ENCODE results near the gene NEDD9. TPM values are rescaled to one million over a fixed set of nuclear protein-coding genes. Genes with fewer than 3 reads are reported as not detected.

Gene NEDD9
- polyA plus RNA-seq, 1 of the 3 experiments (the other 2 are of a cell fraction), result 7.4 TPM

GRCh38 chr6:11270030-11271027 is 37.9 kb upstream of the NEDD9 start:
- H2AFZ ChIP-seq (ENCODE audit: low read depth), result no peak overlapping the region
- no peaks in the 10 kb centered on the region for H3K79me2 ChIP-seq (ENCODE audit: insufficient read depth)
- no peaks in the 10 kb centered on the region for H3K9me2 ChIP-seq
- H4K20me1 ChIP-seq (ENCODE audit: insufficient read depth), result no peaks in the 10 kb centered on the region
- H3K9ac ChIP-seq, result no peak overlapping the region
- DNase-seq, result peak; percentile 73
- H3F3A ChIP-seq (replicated peaks; ENCODE audit: insufficient read depth), result no peaks in the 10 kb centered on the region
- H3K27me3 ChIP-seq (ENCODE audit: insufficient read depth), result no peaks in the 10 kb centered on the region
- peak overlapping the region in 1 of 2 experiments; percentile 98; a peak in 2 of 4 replicates for H3K27ac ChIP-seq (ENCODE audit: low read depth in 2 of 2, low read length in 1 of 2)
- H3K36me3 ChIP-seq (replicated peaks in 1 of 2; ENCODE audit: control insufficient read depth in 1 of 2, insufficient read depth in 2 of 2, low read length in 1 of 2), result no peaks in the 10 kb centered on the region
- H3K4me1 ChIP-seq (ENCODE audit: control insufficient read depth in 1 of 2, insufficient read depth in 2 of 2, low read depth in 1 of 2, low read length in 1 of 2), result peaks cover 0 to 34% of the 10 kb centered on the region in 2 experiments; a peak in 2 of 4 replicates
- H3K9me3 ChIP-seq, result no peaks in the 10 kb centered on the region
- WGBS (ENCODE audit: low lambda C conversion rate), result 74% methylated on average over 12 of the region's 12 CpGs
- H3K4me2 ChIP-seq, result no peak overlapping the region
- CTCF ChIA-PET, result interaction anchor here (1.0 to 3.6 kb wide), 7 partner anchors 19 to 225 kb away, joined by 3 to 27 read pairs (median 3); no protein-coding TSS in a partner anchor
- no peak overlapping the region for H3K4me3 ChIP-seq (ENCODE audit: low read depth in 2 of 2, low read length in 1 of 2)
- POLR2A ChIA-PET, result interaction anchor here (0.5 to 2.3 kb wide), 10 partner anchors 18 to 226 kb away, joined by 3 to 14 read pairs (median 4); partner anchors contain the start of gene NEDD9
- TF ChIP-seq CHD2 (IDR thresholded peaks at IDR 0.05; ENCODE audit: low read length, partially characterized antibody), result peak; percentile 41
- TF ChIP-seq GABPA (IDR thresholded peaks at IDR 0.05; ENCODE audit: low read depth), result no peak
- TF ChIP-seq RFX5 (IDR thresholded peaks at IDR 0.05; ENCODE audit: low read length), result no peak
- peak; percentile 62; the same call in 1 of the 2 replicates for TF ChIP-seq RCOR1 (IDR thresholded peaks at IDR 0.05; ENCODE audit: low read length)
- no peak for TF ChIP-seq MEF2A (IDR thresholded peaks at IDR 0.05; ENCODE audit: borderline replicate concordance, low read depth)
- TF ChIP-seq, protein P1, sequence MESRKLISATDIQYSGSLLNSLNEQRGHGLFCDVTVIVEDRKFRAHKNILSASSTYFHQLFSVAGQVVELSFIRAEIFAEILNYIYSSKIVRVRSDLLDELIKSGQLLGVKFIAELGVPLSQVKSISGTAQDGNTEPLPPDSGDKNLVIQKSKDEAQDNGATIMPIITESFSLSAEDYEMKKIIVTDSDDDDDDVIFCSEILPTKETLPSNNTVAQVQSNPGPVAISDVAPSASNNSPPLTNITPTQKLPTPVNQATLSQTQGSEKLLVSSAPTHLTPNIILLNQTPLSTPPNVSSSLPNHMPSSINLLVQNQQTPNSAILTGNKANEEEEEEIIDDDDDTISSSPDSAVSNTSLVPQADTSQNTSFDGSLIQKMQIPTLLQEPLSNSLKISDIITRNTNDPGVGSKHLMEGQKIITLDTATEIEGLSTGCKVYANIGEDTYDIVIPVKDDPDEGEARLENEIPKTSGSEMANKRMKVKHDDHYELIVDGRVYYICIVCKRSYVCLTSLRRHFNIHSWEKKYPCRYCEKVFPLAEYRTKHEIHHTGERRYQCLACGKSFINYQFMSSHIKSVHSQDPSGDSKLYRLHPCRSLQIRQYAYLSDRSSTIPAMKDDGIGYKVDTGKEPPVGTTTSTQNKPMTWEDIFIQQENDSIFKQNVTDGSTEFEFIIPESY (IDR thresholded peaks at IDR 0.05; ENCODE audit: borderline replicate concordance, low read depth), result no peak
- TF ChIP-seq, protein P2, sequence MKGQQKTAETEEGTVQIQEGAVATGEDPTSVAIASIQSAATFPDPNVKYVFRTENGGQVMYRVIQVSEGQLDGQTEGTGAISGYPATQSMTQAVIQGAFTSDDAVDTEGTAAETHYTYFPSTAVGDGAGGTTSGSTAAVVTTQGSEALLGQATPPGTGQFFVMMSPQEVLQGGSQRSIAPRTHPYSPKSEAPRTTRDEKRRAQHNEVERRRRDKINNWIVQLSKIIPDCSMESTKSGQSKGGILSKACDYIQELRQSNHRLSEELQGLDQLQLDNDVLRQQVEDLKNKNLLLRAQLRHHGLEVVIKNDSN (IDR thresholded peaks at IDR 0.05; ENCODE audit: borderline replicate concordance, low read depth), result no peak
- TF ChIP-seq, protein P3, sequence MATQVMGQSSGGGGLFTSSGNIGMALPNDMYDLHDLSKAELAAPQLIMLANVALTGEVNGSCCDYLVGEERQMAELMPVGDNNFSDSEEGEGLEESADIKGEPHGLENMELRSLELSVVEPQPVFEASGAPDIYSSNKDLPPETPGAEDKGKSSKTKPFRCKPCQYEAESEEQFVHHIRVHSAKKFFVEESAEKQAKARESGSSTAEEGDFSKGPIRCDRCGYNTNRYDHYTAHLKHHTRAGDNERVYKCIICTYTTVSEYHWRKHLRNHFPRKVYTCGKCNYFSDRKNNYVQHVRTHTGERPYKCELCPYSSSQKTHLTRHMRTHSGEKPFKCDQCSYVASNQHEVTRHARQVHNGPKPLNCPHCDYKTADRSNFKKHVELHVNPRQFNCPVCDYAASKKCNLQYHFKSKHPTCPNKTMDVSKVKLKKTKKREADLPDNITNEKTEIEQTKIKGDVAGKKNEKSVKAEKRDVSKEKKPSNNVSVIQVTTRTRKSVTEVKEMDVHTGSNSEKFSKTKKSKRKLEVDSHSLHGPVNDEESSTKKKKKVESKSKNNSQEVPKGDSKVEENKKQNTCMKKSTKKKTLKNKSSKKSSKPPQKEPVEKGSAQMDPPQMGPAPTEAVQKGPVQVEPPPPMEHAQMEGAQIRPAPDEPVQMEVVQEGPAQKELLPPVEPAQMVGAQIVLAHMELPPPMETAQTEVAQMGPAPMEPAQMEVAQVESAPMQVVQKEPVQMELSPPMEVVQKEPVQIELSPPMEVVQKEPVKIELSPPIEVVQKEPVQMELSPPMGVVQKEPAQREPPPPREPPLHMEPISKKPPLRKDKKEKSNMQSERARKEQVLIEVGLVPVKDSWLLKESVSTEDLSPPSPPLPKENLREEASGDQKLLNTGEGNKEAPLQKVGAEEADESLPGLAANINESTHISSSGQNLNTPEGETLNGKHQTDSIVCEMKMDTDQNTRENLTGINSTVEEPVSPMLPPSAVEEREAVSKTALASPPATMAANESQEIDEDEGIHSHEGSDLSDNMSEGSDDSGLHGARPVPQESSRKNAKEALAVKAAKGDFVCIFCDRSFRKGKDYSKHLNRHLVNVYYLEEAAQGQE (IDR thresholded peaks at IDR 0.05; ENCODE audit: low read depth, low read length), result no peak
- TF ChIP-seq GATA2 (CRISPR knock-in tag; IDR thresholded peaks at IDR 0.05), result peak; percentile 90
- TF ChIP-seq, protein P4, sequence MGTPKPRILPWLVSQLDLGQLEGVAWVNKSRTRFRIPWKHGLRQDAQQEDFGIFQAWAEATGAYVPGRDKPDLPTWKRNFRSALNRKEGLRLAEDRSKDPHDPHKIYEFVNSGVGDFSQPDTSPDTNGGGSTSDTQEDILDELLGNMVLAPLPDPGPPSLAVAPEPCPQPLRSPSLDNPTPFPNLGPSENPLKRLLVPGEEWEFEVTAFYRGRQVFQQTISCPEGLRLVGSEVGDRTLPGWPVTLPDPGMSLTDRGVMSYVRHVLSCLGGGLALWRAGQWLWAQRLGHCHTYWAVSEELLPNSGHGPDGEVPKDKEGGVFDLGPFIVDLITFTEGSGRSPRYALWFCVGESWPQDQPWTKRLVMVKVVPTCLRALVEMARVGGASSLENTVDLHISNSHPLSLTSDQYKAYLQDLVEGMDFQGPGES (IDR thresholded peaks at IDR 0.05; ENCODE audit: low read depth, low read length), result no peak
- no peak for TF ChIP-seq POLR2AphosphoS5 (IDR thresholded peaks at IDR 0.05; ENCODE audit: low read depth, low read length)
- TF ChIP-seq NFIC (IDR thresholded peaks at IDR 0.05; ENCODE audit: borderline replicate concordance), result no peak
- TF ChIP-seq RXRA (IDR thresholded peaks at IDR 0.05; ENCODE audit: borderline replicate concordance, low read depth), result no peak
- TF ChIP-seq ELF1 (IDR thresholded peaks at IDR 0.05), result no peak
- no peak for TF ChIP-seq PBX3 (IDR thresholded peaks at IDR 0.05)
- no peak for TF ChIP-seq FOXM1 (IDR thresholded peaks at IDR 0.05; ENCODE audit: low read depth)
- peak; percentile 18; the same call in 1 of the 2 replicates for TF ChIP-seq RAD21 (IDR thresholded peaks at IDR 0.05; ENCODE audit: low read length)
- no peak for TF ChIP-seq YY1 (IDR thresholded peaks at IDR 0.05; ENCODE audit: low read depth)
- no peak for TF ChIP-seq TAF1 (IDR thresholded peaks at IDR 0.05; ENCODE audit: borderline replicate concordance, low read depth, low read length)
- peak in 1 of 2 experiments; percentile 91; a peak in 2 of 4 replicates for TF ChIP-seq EP300 (IDR thresholded peaks at IDR 0.05; ENCODE audit: borderline replicate concordance in 1 of 2, low read depth in 1 of 2, low read length in 1 of 2)
- no peak for TF ChIP-seq FOSL2 (IDR thresholded peaks at IDR 0.05; ENCODE audit: borderline replicate concordance, low read depth)
- peak; percentile 79 for TF ChIP-seq FOXJ3 (CRISPR knock-in tag; IDR thresholded peaks at IDR 0.05)
- no peak for TF ChIP-seq NRF1 (IDR thresholded peaks at IDR 0.05; ENCODE audit: low read depth, low read length)
